HepG2 (cell line): ENCODE measurements around the gene TRRAP. TPM values are rescaled to one million over a fixed set of nuclear protein-coding genes. Genes with fewer than 3 reads are reported as not detected.

Experiments used
- ATAC-seq: fragments of 200-7000 bp; cut with Tn5 transposase; 3 replicates; pipeline ENCODE4 v1.9.1; 2020; ENCODE audit warnings: mild to moderate bottlenecking, moderate library complexity
- BruUV-seq: library from RNA; stranded (reverse); fragments of 400-500 nt; replicated peaks from 2 replicates; lab custom pipeline; 2021; lab: Mats Ljungman, UMichigan
- CTCF ChIA-PET: fragments of 300-600 bp; formaldehyde crosslinking; extraction: SDS; loops from one replicate; lab custom pipeline; 2021; ENCODE audit warnings: low total read pairs, inconsistent platforms, low intra/inter-chr PET ratio; lab: Yijun Ruan, JAX
- POLR2A ChIA-PET: fragments of 350-600 bp; sonication (Branson Sonifier 250); formaldehyde crosslinking; loops from one replicate; lab custom pipeline; 2020; ENCODE audit warnings: antibody characterized with exemption, inconsistent platforms; lab: Yijun Ruan, JAX
- DNase-seq: peaks from one replicate; pipeline ENCODE4 v3.0.0-alpha.2; 2015; ENCODE audit warnings: low spot score
- FAIRE-seq: peaks from 3 replicates; lab custom pipeline; 2011; peaks lifted over from hg19 to GRCh38; lab: Jason Lieb, UNC
- H2AFZ ChIP-seq: one replicate; pipeline ENCODE4 v1.6.1; 2011; ENCODE audit warnings: low read length, inconsistent platforms
- H3K27ac ChIP-seq: fragments of 300-600 bp; 3 replicates; pipeline ENCODE4 v1.8.0; 2011; ENCODE audit warnings: mixed run types, mild to moderate bottlenecking, mixed read lengths, low read length, inconsistent platforms; ENCODE audit not compliant: insufficient read depth; ENCODE audit errors: extremely low read length
- H3K27me3 ChIP-seq, 2 experiments: fragments of 200-600 bp in 1 of 2; 2 replicates in 1 of 2; 3 replicates in 1 of 2; pipeline versions ENCODE4 v1.6.0 to v1.8.0; 2011; ENCODE audit warnings: low read length in 2 of 2, mild to moderate bottlenecking in 2 of 2, moderate library complexity in 2 of 2, inconsistent platforms in 1 of 2; ENCODE audit not compliant: insufficient read depth in 2 of 2, control insufficient read depth in 1 of 2
- H3K36me3 ChIP-seq, 2 experiments: fragments of 200-600 bp in 1 of 2; replicated peaks in 1 of 2; 2 replicates in 1 of 2; 3 replicates in 1 of 2; pipeline versions ENCODE4 v1.5.1 to v1.8.0; 2011; ENCODE audit warnings: low read length in 2 of 2, inconsistent platforms in 1 of 2; ENCODE audit not compliant: insufficient read depth in 2 of 2, control insufficient read depth in 1 of 2
- H3K4me1 ChIP-seq: 2 replicates; pipeline ENCODE4 v1.5.1; 2012; ENCODE audit warnings: low read length, inconsistent platforms; ENCODE audit not compliant: insufficient read depth
- H3K4me2 ChIP-seq: 2 replicates; pipeline ENCODE4 v1.6.0; 2011; ENCODE audit warnings: low read depth, low read length, inconsistent platforms
- H3K4me3 ChIP-seq, 3 experiments: fragments of 200-600 bp in 1 of 3; sonication (generic), shearing (Covaris generic) in 1 of 3; replicated peaks in 1 of 3; 2 replicates each; pipeline ENCODE4 v1.5.1; 2011 to 2016; ENCODE audit warnings: low read length in 3 of 3, inconsistent platforms in 2 of 3, low read depth in 2 of 3, mild to moderate bottlenecking in 2 of 3, control low read depth in 1 of 3, mixed read lengths in 1 of 3; ENCODE audit not compliant: insufficient read depth in 1 of 3
- H3K79me2 ChIP-seq: one replicate; pipeline ENCODE4 v1.6.1; 2011; ENCODE audit warnings: low read length, inconsistent platforms; ENCODE audit not compliant: insufficient read depth
- H3K9ac ChIP-seq: 2 replicates; pipeline ENCODE4 v1.6.0; 2011; ENCODE audit warnings: mild to moderate bottlenecking, low read depth, low read length, inconsistent platforms; ENCODE audit not compliant: insufficient read depth
- H3K9me3 ChIP-seq: 2 replicates; pipeline ENCODE4 v1.5.1; 2012; ENCODE audit warnings: mild to moderate bottlenecking, low read length
- H4K20me1 ChIP-seq: 2 replicates; pipeline ENCODE4 v1.6.0; 2011; ENCODE audit warnings: inconsistent platforms, mild to moderate bottlenecking, low read length, moderate library complexity; ENCODE audit not compliant: insufficient read depth
- FUBP1 ChIP-seq: sonication (generic); formaldehyde crosslinking; IDR thresholded peaks from 2 replicates; pipeline ENCODE4 v1.5.1; 2020; ENCODE audit warnings: missing genetic modification reagents, mild to moderate bottlenecking, borderline replicate concordance
- MBNL3 ChIP-seq: fragments of 250-450 bp; sonication (Bioruptor Pico); conservative IDR thresholded peaks from 2 replicates; pipeline ENCODE4 v1.8.0; 2022; ENCODE audit warnings: mild to moderate bottlenecking, inconsistent platforms
- MED8 ChIP-seq: sonication (generic); formaldehyde crosslinking; IDR thresholded peaks from 2 replicates; pipeline ENCODE4 v1.8.1; 2023; ENCODE audit warnings: mild to moderate bottlenecking, missing genetic modification reagents; ENCODE audit not compliant: insufficient replicate concordance
- ONECUT2 ChIP-seq: sonication (generic); formaldehyde crosslinking; IDR thresholded peaks from 2 replicates; pipeline ENCODE4 v1.4.0; 2020; ENCODE audit warnings: missing genetic modification reagents
- REPIN1 ChIP-seq: sonication (generic); formaldehyde crosslinking; IDR thresholded peaks from 2 replicates; pipeline ENCODE4 v1.8.0; 2022; ENCODE audit warnings: missing genetic modification reagents, low read depth, mild to moderate bottlenecking, borderline replicate concordance
- RXRB ChIP-seq: IDR thresholded peaks from 2 replicates; pipeline ENCODE4 v1.6.1; 2016; ENCODE audit warnings: borderline replicate concordance, missing genetic modification reagents, missing compliant biosample characterization
- SIN3B ChIP-seq: fragments of 150-350 bp; IDR thresholded peaks from 2 replicates; pipeline ENCODE4 v1.6.1; 2014; ENCODE audit warnings: low read length
- SP4 ChIP-seq: sonication (generic); formaldehyde crosslinking; IDR thresholded peaks from 2 replicates; pipeline ENCODE4 v1.8.1; 2023; ENCODE audit warnings: mild to moderate bottlenecking, missing genetic modification reagents
- ZNF672 ChIP-seq: sonication (generic); formaldehyde crosslinking; IDR thresholded peaks from 2 replicates; pipeline ENCODE4 v1.8.1; 2022; ENCODE audit warnings: missing genetic modification reagents
- ZNF687 ChIP-seq: sonication (generic); formaldehyde crosslinking; IDR thresholded peaks from 2 replicates; pipeline ENCODE4 v1.5.1; 2020; ENCODE audit warnings: mild to moderate bottlenecking, missing genetic modification reagents, moderate library complexity
- WGBS: methylation state at CpG from one replicate; pipeline ENCODE4 v1.1.6; 2017; ENCODE audit warnings: low lambda C conversion rate; 5-methylcytosine and 5-hydroxymethylcytosine counted together
- in situ Hi-C: cut with HindIII; loops from 2 replicates; pipeline ENCODE4 v1.10.0; 2017; ENCODE audit warnings: low pct_unique_long_range_greater_than_20kb; ENCODE audit not compliant: extremely low pct_ligation_motif_present
- intact Hi-C: fragments of 100-400 bp; cut with micrococcal nuclease; formaldehyde crosslinking; loops from one replicate; pipeline ENCODE4 v1.10.0; 2022; ENCODE audit not compliant: unreplicated experiment
- polyA plus RNA-seq, 8 experiments: library from polyadenylated mRNA; depleted of rRNA in 3 of 8; stranded (reverse) in 7 of 8; unstranded in 1 of 8; fragments of >200 nt; fragmentation: Illumina TruSeq in 4 of 8; extraction: Trizol in 4 of 8; gene quantifications; 2 replicates each; pipeline versions ENCODE4 v1.2.1 to v1.2.3, GENCODE V29; 2011 to 2016; ENCODE audit warnings: low read depth in 4 of 8, missing spikeins in 1 of 8, mixed read lengths in 1 of 8; ENCODE audit not compliant: insufficient read depth in 1 of 8
- total RNA-seq, 5 experiments: library from RNA; depleted of rRNA; stranded (reverse); fragments of >200 nt; fragmentation: Illumina TruSeq; extraction: Trizol; gene quantifications; 2 replicates each; pipeline ENCODE4 v1.2.3, GENCODE V29; 2016; ENCODE audit warnings: low read depth in 1 of 5

Gene TRRAP
- total and polyA plus RNA-seq, 2 of the 13 experiments (the other 11 are each of a cell fraction or from before 2014, with no cell fraction given), result 8.6 to 10.5 TPM

DNA sequence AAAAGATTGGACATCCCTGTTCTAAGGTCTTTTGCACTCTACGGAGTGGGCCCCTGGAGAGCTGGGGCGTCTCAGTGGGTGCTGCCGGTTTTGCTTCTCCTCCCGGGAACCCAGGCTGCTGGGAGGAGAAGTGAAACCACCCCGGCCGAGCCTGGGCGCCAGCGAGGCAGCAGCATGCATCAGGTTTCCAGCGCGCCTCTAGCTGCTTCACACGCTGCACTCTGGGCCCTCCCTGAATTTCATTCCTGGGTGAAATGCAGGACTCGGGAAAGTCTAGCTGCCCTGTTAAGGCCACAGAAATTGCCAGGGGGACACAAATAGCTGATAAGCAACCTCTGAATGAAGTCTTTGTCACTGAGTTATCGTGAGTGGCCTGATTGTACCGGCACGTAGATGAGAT is 127.4 kb downstream of the TRRAP start (continued):
- no peak for TF ChIP-seq ONECUT2 (CRISPR knock-in tag)
- TF ChIP-seq MBNL3, result no peak
- no peak for TF ChIP-seq SIN3B

GRCh38 chr7:99006739-99007424 is 128.6 kb downstream of the TRRAP start:
- FAIRE-seq, result no peak
- H3K9me3 ChIP-seq, result no peaks in the 10 kb centered on the region
- H4K20me1 ChIP-seq, result no peaks in the 10 kb centered on the region
- WGBS, result 94% methylated on average over 11 of the region's 11 CpGs
- no peak overlapping the region for H2AFZ ChIP-seq
- no peaks in the 10 kb centered on the region for H3K79me2 ChIP-seq
- no peak overlapping the region for H3K9ac ChIP-seq
- ChIA-PET CTCF (no interaction called here), POLR2A (no interaction called here)
- H3K27me3 ChIP-seq, result no peaks in the 10 kb centered on the region
- intact Hi-C loops, result no loop called here
- H3K27ac ChIP-seq, result no peak overlapping the region
- no peak for ATAC-seq
- H3K36me3 ChIP-seq, result peaks cover 39 to 83% of the 10 kb centered on the region in 2 experiments
- H3K4me1 ChIP-seq, result no peaks in the 10 kb centered on the region
- H3K4me3 ChIP-seq, result no peak overlapping the region
- no peak for DNase-seq
- in situ Hi-C loops, result no loop called here
- BruUV-seq, result no TSS peak
- TF ChIP-seq MED8 (CRISPR knock-in tag) (no peak), FUBP1 (CRISPR knock-in tag) (no peak), RXRB (CRISPR knock-in tag) (no peak), ZNF672 (CRISPR knock-in tag) (no peak), REPIN1 (CRISPR knock-in tag) (peak; percentile 81; the same call in 1 of the 2 replicates), ZNF687 (CRISPR knock-in tag) (no peak), SP4 (CRISPR knock-in tag) (no peak)
- TF ChIP-seq, all 625 proteins: peak for 1
- no peak overlapping the region for H3K4me2 ChIP-seq
